HG03439 (cell line): ENCODE results near the gene ZXDB.
"Not testable (repeated sequence)": the region's sequence is repeated elsewhere in the genome, so short reads cannot be mapped to it uniquely, and the experiment has no call there.

Source experiments
- ATAC-seq: cut with Tn5 transposase; IDR thresholded peaks from one replicate; pipeline ENCODE4 v1.9.1; 2021; ENCODE audit warnings: mild to moderate bottlenecking, moderate library complexity; ENCODE audit not compliant: unreplicated experiment

Gene ZXDB

DNA sequence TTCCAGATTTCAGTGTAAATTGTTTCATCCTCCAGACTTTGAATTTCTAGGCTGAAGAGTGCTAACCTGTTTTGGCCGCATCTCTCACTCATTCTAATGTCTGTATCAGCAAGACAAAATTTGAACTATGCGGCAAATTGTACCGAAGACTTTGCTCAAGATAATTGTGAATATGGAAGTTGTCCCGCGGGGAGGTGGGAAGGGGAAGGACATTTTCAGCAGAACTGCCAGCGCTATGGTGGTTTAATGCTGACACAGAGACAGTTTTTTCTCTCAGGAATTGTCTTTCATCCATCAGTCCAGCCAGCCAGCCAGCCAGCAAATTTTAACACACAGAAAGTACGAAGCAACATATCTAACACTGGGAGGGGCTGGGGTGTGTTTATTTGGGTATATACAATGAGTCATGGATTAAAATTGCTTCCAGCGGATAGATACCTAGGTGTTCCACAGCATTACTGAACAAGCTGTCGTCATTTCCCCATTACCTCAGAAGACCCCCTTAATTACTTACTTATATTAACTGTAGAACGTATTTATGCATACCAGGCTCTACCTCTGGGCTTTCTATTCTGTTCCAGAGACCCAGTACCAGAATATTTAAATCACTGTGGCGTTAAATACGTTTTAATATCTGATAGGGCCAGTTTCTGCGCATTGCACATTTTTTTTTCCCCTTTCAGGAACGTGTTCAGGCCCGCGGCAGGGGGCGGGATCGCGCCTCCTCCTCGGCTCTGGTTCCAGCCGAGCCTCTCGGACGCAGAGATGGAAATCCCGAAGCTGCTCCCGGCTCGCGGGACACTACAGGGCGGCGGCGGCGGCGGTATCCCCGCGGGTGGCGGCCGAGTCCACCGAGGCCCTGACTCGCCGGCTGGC lies at the start of gene ZXDB:
ZXDB (plus strand) TSS at position 728 of the 876 bp plus-strand sequence; CDS start at position 766, 38 bp downstream.
- ATAC-seq, result peak; percentile 53

- no peak for ATAC-seq
Observed at GRCh38 chrX:57565198-57565597, 26.6 kb upstream of the ZXDB start.

DNA sequence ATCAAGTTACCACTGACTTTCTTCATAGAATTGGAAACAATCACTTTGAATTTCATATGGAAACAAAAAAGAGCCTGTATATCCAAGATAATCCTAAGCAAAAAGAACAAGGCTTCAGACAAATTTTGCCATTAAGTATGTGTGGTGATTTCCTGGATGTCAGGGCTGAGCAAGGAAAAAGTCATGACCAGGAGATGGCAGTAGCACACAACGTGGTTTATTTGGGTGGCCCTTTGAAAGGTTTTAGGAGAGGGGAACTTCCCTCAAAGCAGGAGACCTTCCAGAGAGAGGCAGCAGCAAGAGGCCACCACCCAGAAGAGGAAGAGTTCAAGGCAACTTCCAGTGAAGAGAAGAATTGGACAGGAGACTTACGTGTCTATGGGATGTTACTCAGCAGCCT lies 18.1 kb upstream of the ZXDB start:
- ATAC-seq, result no peak

DNA sequence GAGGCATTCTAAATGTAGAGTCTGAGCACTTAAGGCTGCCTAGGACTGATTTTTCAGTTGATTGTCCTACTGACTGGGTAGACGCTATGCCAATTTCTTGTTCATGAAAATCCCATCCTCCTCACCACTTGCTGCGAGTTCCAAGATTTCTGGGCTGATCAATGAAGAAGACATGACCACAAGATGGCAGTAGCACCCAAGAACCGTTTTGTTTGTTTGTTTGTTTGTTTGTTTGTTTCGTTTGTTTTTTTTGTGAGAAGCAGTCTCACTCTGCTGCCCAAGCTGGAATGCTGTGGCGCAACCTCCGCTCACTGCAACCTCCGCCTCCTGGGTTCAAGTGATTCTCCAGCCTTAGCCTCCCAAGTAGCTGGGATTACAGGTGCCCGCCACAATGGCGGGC lies 8.9 kb upstream of the ZXDB start:
- not testable (repeated sequence) for ATAC-seq

- no peak for ATAC-seq
Observed at GRCh38 chrX:57583477-57583876, 8.3 kb upstream of the ZXDB start.

DNA sequence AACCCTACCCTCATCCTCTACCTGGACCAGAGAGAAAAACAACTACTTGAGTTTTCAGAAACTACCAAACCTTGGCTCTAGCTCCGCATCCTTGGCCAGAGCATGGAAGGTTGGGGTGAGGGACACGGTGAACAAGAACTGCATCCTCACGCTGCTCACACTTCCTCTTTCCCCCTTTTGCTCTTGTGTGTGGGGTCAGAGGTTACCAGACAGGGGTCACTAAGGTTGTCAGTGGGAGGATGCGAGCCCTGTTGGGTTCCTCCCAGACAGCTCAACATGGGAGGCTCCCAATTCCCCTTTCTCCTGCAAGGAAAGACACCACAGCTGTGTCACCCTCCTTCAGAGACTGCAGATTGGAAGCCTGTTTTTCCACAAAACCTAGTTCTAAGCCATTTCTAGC lies 5.5 kb upstream of the ZXDB start:
- no peak for ATAC-seq

DNA sequence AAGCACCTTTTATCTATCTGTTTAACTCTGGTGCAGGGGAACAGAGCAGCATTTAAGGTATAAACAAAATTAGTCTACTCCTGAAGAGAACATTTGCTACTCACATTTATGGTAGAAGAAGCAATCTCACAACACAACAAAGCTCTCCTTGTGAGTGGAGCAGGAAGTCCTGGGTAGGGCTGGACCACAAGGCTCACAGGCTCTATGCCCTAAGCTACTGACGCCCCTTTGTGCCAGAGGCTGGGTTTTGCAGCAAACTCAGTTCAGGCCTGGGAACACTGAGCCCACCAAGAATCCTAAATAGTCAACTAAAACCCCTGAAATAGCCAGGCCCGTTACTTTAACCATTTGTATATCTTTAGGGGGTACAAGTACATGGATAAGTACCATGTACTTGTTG lies 4.7 kb upstream of the ZXDB start:
- no peak for ATAC-seq

DNA sequence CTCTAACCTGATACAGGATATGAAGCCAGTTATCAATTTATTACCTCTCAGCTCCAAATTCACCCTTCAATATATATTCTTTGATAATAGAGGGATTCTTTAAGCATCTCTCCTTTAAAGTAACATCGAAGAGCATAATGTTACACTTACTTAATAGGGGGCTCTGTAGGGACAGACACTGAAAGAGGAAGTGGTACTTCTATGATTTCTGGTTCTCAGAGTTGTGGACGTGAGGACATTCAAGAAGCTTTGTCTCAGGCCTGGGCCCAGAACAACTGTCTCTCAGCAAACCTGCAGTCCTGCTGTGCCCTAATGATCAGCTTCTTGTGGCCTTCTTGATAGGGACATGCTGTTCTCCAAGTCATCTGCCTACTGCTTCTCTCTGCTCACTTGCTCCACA lies 4.2 kb upstream of the ZXDB start:
- ATAC-seq, result no peak

DNA sequence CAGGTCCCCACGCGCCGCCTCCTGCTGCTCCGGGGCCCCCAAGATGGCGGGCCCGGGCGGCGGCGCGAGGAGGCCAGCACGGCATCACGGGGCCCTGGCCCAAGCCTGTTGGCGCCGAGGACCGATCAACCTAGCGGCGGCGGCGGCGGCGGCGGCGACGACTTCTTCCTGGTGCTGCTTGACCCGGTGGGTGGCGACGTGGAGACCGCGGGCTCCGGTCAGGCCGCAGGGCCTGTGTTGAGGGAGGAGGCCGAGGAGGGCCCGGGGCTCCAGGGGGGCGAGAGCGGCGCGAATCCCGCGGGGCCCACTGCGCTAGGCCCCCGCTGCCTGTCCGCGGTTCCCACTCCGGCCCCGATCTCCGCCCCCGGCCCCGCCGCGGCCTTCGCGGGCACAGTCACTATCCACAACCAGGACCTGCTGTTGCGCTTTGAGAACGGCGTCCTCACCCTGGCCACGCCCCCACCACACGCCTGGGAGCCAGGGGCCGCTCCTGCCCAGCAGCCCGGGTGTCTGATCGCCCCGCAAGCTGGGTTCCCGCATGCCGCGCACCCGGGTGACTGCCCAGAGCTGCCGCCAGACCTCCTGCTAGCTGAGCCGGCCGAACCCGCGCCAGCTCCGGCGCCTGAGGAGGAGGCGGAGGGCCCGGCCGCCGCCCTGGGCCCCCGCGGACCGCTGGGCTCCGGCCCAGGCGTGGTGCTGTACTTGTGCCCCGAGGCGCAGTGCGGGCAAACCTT lies 516 bp downstream of the ZXDB start:
- ATAC-seq, result peak; percentile 87

- ATAC-seq, result peak; percentile 57
Observed at GRCh38 chrX:57592894-57593215, 1.0 kb downstream of the ZXDB start.

DNA sequence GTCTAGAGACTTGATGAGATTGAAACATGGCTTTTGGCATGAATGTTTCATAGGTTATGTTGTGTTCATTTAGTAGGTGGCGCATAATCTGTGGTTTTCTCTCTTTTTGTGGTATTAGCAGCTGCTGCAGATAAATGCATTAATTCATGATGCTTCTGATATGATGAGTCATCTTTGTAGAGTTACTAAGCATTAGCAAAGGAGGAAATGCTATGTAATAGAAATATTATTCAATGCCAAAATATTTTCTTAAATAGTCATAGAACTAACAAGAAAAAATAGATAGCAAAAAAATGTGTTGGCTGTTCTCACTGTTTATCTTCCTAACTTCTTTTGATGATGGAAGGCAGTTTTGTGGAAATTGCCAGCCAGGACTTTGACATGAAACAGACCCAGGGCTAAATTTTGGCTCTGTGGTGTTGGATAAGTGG lies 3.6 kb downstream of the ZXDB start:
- ATAC-seq, result no peak

DNA sequence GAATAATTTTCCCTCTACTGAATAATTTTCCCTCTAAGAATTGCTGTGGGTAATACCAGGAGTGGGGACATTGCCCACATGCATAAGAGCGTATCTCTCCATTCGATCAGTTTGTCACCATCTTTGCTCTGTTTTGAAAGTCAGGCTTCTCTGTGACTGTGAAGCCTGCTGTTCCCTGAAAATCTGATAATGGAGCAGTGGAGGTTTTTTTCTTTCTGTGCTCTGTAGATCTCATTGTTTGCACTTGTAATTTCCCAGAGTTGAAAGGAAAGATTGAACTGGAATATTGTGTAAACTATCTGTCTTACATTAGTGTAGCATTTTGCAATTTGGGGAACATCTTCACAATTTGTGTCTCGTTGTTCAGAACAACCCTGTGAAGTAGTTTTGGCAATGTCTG lies 4.3 kb downstream of the ZXDB start:
- no peak for ATAC-seq

GRCh38 chrX:57596516-57596915 lies 4.7 kb downstream of the ZXDB start:
- ATAC-seq, result no peak

GRCh38 chrX:57607295-57608187 lies 15.7 kb downstream of the ZXDB start:
- ATAC-seq, result no peak

- not testable (repeated sequence) for ATAC-seq
Observed at GRCh38 chrX:57613351-57613750, 21.5 kb downstream of the ZXDB start.

DNA sequence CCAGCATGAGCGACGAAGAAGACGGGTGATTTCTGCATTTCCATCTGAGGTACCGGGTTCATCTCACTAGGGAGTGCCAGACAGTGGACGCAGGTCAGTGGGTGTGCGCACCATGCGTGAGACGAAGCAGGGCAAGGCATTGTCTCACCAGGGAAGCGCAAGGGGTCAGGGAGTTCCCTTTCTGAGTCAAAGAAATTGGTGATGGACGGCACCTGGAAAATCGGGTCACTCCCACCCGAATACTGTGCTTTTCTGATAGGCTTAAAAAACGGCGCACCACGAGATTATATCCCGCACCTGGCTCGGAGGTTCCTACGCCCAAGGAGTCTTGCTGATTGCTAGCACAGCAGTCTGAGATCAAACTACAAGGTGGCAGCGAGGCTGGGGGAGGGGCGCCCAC lies 37.6 kb downstream of the ZXDB start:
- ATAC-seq, result not testable (repeated sequence)

DNA sequence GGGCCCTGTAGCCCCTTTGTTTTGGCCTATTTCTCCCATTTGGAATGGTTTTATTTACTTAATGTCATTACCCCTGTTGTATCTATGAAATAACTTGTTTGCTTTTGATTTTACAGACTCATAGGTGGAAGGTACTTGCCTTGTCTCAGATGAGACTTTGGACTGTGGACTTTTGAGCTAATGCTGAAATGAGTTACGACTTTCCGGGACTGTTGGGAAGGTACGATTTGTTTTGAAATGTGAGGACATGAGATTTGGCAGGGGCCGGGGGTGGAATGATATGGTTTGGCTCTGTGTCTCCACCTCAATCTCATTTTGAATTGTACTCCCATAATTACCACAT lies 48.8 kb downstream of the ZXDB start:
- ATAC-seq, result no peak

DNA sequence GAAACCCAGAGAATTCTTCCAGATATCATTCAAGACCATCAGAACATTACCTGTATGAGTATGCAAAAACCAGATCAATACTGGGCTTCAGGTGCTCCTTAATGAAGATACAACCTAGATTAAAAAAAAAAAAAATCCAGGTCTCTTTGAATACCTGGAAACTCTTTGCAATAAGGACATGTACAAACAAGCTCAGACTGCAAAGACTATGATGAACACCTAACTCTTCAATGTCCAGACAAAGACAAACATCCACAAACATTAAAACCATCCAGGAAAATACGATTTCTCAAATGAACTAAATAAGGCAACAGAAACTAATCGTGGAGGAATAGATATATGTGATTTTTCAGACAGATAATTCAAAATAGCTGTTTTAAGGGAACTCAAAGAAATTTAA lies 49.5 kb downstream of the ZXDB start:
- ATAC-seq, result no peak

- ATAC-seq, result no peak
Observed at GRCh38 chrX:57643698-57644097, 51.9 kb downstream of the ZXDB start.

- ATAC-seq, result no peak
Observed at GRCh38 chrX:57647020-57647419, 55.2 kb downstream of the ZXDB start.
